OCI-LY3 (cell line): ENCODE data around the gene CHFR.

ENCODE experiments used
- H2AFZ ChIP-seq: fragments of 200-600, 300-600 bp; shearing (Covaris generic); 2 replicates; pipeline ENCODE4 v1.6.0; 2014; ENCODE audit warnings: antibody characterized with exemption, low read depth, low read length
- H3K27ac ChIP-seq: fragments of 200-600, 300-600 bp; sonication (generic); 2 replicates; pipeline ENCODE4 v1.5.1; 2014; ENCODE audit warnings: mild to moderate bottlenecking, low read length, moderate library complexity, mixed read lengths
- H3K27me3 ChIP-seq: fragments of 200-600, 300-600 bp; sonication (generic); 2 replicates; pipeline ENCODE4 v1.6.1; 2014; ENCODE audit warnings: low read depth, low read length, mixed read lengths
- H3K36me3 ChIP-seq: fragments of 200-600, 300-600 bp; sonication (generic); replicated peaks from 2 replicates; pipeline ENCODE3; 2014; ENCODE audit warnings: low read depth, low read length, mixed read lengths
- H3K4me1 ChIP-seq: fragments of 300-600, 200-600 bp; sonication (generic); 2 replicates; pipeline ENCODE4 v1.6.1; 2014; ENCODE audit warnings: low read length, mixed read lengths
- H3K4me2 ChIP-seq: fragments of 200-600, 300-600 bp; sonication (generic); 2 replicates; pipeline ENCODE4 v1.6.1; 2014; ENCODE audit warnings: low read length, mixed read lengths
- H3K4me3 ChIP-seq: fragments of 300-600, 200-600 bp; sonication (generic); 2 replicates; pipeline ENCODE4 v1.5.1; 2014; ENCODE audit warnings: antibody characterized with exemption, mild to moderate bottlenecking, low read length, moderate library complexity
- H3K79me2 ChIP-seq: fragments of 300-600, 200-600 bp; shearing (Covaris generic); 2 replicates; pipeline ENCODE4 v1.6.1; 2014; ENCODE audit warnings: mild to moderate bottlenecking, low read length, mixed read lengths
- H3K9ac ChIP-seq: fragments of 300-600, 200-600 bp; shearing (Covaris generic); 2 replicates; pipeline ENCODE4 v1.6.0; 2014; ENCODE audit warnings: mild to moderate bottlenecking, low read length, moderate library complexity
- H3K9me3 ChIP-seq: fragments of 200-600, 300-600 bp; shearing (Covaris generic); 2 replicates; pipeline ENCODE4 v1.6.1; 2014; ENCODE audit warnings: low read length, mixed read lengths; ENCODE audit not compliant: insufficient read depth
- H4K20me1 ChIP-seq: fragments of 200-600, 300-600 bp; sonication (generic); 2 replicates; pipeline ENCODE4 v1.6.1; 2016; ENCODE audit warnings: low read length, mixed read lengths; ENCODE audit not compliant: insufficient read depth
- CTCF ChIP-seq: fragments of 200-600, 300-600 bp; sonication (generic); IDR thresholded peaks from 2 replicates; pipeline ENCODE4 v1.5.1; 2014; ENCODE audit warnings: antibody characterized with exemption, low read length, low read depth
- EZH2phosphoT487 ChIP-seq: fragments of 200-600 bp; shearing (Covaris generic); IDR thresholded peaks from 2 replicates; pipeline ENCODE4 v1.6.1; 2018; ENCODE audit warnings: antibody characterized with exemption, mixed run types, low read depth

Gene CHFR

DNA sequence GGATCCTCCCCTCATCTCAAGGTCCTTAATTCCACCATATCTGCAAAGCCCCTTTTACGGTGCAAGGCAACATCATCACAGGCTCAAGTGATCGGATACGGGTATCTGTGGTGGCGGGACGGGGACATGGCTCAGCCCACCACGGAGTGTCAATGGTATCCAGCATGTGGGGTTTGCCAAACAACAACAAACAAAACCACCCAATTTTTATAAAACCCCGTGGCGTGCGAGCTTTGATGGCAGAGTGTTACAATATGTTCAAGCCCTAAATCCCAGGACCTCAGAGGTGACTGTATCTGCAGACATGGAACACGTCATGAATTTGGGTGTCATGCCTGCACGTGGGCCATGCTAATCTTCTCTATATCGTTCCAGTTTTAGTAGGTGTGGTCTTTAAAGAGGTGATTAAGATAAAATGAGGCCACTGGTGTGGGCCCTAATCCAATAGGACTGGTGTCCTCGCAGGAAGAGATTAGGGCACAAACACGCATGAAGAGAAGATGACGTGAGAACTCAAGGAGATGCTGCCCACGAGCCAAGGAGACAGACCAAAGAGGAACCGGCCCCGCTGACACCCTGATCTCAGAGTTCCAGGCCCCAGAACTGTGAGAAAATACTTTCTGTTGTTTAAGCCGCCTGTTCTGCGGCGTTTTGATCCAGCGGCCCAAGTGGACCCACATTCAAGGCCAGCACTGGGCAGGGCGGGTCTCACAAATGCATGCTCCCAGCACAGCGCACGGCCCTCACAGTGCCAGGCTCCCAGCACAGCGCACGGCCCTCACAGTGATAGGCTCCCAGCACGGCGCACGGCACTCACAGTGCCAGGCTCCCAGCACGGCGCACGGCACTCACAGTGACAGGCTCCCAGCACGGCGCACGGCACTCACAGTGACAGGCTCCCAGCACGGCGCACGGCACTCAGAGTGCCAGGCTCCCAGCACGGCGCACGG is 52.1 kb downstream of the CHFR start:
- no peak for TF ChIP-seq CTCF
- TF ChIP-seq EZH2phosphoT487: no peak
- Histone ChIP-seq H3K9me3 (no peaks in the 10 kb centered on the region), H3K27ac (no peak overlapping the region), H3K4me3 (no peak overlapping the region), H2AFZ (no peak overlapping the region), H3K79me2 (no peaks in the 10 kb centered on the region), H3K36me3 (no peaks in the 10 kb centered on the region), H3K27me3 (no peaks in the 10 kb centered on the region), H3K4me1 (no peaks in the 10 kb centered on the region), H3K9ac (no peak overlapping the region), H3K4me2 (no peak overlapping the region), H4K20me1 (no peaks in the 10 kb centered on the region)

GRCh38 chr12:132834181-132834711 is 53.2 kb downstream of the CHFR start:
- Histone ChIP-seq H3K9me3 (no peaks in the 10 kb centered on the region), H4K20me1 (no peaks in the 10 kb centered on the region), H3K27ac (no peak overlapping the region), H3K4me2 (no peak overlapping the region), H3K4me1 (no peaks in the 10 kb centered on the region), H3K79me2 (no peaks in the 10 kb centered on the region), H3K27me3 (no peaks in the 10 kb centered on the region), H3K36me3 (no peaks in the 10 kb centered on the region), H3K4me3 (no peak overlapping the region), H2AFZ (no peak overlapping the region), H3K9ac (no peak overlapping the region)
- TF ChIP-seq CTCF: no peak
- TF ChIP-seq EZH2phosphoT487: no peak

GRCh38 chr12:132833341-132833740 is 54.1 kb downstream of the CHFR start:
- H3K9me3 ChIP-seq: no peaks in the 10 kb centered on the region
- no peaks in the 10 kb centered on the region for H3K27me3 ChIP-seq
- H2AFZ ChIP-seq: no peak overlapping the region
- H4K20me1 ChIP-seq: no peaks in the 10 kb centered on the region
- H3K4me1 ChIP-seq: no peaks in the 10 kb centered on the region
- no peak overlapping the region for H3K9ac ChIP-seq
- H3K79me2 ChIP-seq: peaks cover 1% of the 10 kb centered on the region
- H3K36me3 ChIP-seq: no peaks in the 10 kb centered on the region
- no peak overlapping the region for H3K4me3 ChIP-seq
- H3K4me2 ChIP-seq: no peak overlapping the region
- no peak for TF ChIP-seq CTCF
- TF ChIP-seq EZH2phosphoT487: no peak
- H3K27ac ChIP-seq: no peak overlapping the region

DNA sequence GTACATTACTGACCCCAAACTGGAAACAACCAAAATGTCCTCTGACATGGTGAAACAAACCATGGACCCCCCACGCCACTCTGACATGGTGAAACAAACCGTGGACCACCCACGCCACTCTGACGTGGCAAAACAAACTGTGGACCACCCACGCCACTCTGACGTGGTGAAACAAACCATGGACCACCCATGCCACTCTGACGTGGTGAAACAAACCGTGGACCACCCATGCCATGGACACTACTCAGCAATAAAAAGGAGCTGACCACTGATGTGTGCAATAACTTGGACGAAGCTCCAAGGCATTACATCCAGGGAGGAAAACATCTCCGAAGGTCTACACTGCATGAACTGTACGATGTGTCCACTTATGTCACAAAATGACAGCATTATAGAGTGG is 55.6 kb downstream of the CHFR start:
- H3K27me3 ChIP-seq: no peaks in the 10 kb centered on the region
- H3K4me2 ChIP-seq: no peak overlapping the region
- no peaks in the 10 kb centered on the region for H3K4me1 ChIP-seq
- H2AFZ ChIP-seq: no peak overlapping the region
- H3K9ac ChIP-seq: no peak overlapping the region
- peaks cover 17% of the 10 kb centered on the region for H3K79me2 ChIP-seq
- H3K27ac ChIP-seq: no peak overlapping the region
- no peaks in the 10 kb centered on the region for H3K9me3 ChIP-seq
- no peak for TF ChIP-seq EZH2phosphoT487
- TF ChIP-seq CTCF: no peak
- no peak overlapping the region for H3K4me3 ChIP-seq
- no peaks in the 10 kb centered on the region for H3K36me3 ChIP-seq
- no peaks in the 10 kb centered on the region for H4K20me1 ChIP-seq
